ENCODE results near the gene NCL.
"Not testable (repeated sequence)": the region's sequence is repeated elsewhere in the genome, so short reads cannot be mapped to it uniquely, and the experiment has no call there.

Gene NCL

DNA sequence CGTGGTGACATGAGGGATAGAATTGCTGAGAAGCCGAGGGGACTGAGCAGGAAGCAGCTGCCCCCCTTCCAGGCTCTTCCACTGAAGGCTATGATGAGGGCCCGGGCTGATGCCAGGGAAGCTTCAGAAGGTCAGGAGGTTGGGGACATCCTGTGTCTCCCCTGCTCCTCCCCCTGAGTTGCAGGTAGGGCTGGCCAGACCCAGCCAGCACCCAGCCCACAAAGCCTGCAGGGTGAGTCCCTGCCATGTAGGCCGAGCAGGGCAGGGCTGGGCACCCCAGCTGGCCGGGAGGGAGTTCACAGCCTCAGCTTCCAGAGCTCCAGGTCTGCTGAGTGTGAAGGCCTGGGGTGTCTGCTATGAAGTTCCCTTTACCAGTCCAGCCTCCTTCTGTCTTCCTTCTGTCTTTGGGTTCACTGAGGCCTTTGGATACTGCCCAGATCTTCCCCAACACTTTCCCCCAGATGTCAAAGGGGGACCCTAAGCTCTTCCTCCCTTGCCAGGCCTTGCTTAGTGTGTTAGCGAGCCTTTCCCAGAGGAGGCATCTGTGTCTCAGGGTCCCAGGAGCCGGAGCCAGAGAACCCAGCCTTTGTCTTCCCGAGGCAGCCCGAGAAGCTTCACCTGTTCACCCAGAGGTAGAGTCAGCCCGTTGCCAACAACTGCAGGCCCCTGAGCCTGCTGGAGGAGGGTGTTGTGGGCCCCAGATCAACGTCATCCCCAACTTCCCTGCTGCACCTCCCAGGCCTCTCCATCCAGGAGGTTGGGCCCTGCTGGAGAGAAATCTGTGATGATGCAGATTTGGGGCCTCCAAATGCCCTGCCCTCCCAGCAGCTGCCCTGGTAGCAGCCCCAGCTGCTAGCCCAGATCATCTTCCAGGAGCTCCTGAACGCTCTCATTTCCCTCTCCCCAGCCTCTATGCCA lies 3.6 kb upstream of the NCL start:
- no peak for DNase-seq (ENCODE audit: low spot score)

- no peak for DNase-seq (ENCODE audit: low spot score)
Measured at GRCh38 chr2:231467016-231467545, 2.8 kb upstream of the NCL start.

DNA sequence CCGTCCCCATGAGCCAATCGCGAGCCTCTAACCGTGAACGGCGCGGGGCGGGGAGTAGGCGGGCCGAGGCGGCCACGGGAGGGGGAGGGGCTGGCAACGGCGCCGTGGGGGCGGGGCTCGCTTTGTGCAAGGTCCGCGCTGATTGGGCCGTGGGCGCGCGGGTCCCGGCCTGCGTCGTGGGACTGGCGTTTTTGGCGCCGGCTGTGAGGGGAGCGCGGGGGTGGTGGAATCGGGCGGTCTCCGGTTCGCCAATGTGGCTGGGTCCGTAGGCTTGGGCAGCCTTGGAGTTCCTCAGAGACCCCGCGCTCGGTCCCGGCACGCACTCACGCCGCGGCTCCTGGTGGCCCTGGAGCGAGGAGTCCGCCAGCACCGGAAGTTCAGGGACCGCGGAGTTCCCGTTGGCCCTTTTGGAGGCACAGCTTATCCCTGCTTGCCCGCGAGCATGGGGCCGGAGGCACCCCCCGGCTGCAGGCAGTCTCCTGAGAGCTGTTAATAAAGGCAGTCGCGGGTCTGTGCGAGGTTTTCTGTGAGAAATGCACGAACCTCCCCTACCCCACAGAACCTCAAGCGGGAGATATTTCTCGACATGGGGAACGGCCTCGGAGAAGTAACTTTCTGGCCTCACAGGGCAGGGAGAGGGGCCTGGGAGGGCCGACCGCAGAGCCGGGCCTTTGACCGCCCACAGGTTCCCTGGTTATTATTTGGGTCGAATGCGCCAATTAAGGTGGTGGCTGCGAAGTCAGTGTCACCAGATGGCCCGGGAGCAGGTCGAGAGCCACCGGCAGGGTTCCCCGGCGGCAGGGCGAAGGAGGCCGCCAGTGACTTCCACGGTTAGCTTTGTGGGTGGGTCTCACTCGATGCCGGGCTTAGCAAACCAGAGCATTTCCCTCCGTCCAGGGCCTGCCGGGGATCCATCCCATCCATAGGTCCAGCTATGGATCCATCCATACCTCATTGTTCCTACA lies 574 bp upstream of the NCL start:
- DNase-seq (ENCODE audit: low spot score), result peak; percentile 96

- no peak for DNase-seq (ENCODE audit: low spot score)
Measured at GRCh38 chr2:231462729-231463465, 1.4 kb downstream of the NCL start.

DNA sequence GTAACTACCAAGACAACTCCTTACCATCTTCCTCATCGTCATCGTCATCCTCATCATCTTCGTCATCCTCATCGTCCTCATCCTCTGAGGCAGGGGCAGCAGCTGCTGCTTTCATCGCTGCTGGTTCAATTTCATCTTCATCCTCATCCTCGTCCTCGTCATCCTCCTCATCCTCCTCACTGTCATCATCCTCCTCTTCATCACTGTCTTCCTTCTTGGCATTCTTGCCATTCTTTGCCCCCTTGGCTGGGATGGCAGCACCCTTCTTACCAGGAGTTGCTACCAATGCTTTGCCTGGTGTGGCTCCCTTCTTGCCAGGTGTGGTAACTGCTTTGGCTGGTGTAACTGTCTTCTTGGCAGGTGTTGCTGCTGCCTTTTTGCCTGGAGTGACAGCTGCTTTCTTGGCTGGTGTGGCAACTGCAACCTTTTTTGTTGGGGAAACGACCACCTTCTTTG lies 2.7 kb downstream of the NCL start:
- no peak for DNase-seq (ENCODE audit: low spot score)

DNA sequence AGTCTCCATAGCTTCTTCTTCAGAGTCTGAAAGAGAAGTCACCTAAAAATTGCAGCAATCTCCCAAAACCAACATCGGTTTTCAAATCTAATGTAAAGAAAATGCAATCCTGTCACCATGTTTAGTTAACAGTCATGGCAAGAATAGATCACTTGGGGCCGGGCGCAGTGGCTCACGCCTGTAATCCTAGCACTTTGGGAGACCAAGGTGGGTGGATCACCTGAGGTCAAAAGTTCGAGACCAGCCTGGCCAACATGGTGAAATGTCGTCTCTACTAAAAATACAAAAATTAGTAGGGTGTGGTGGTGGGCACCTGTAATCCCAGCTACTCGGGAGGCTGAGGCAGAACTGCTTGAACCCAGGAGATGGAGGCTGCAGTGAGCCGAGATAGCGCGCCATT lies 3.4 kb downstream of the NCL start:
- not testable (repeated sequence) for DNase-seq (ENCODE audit: low spot score)

DNA sequence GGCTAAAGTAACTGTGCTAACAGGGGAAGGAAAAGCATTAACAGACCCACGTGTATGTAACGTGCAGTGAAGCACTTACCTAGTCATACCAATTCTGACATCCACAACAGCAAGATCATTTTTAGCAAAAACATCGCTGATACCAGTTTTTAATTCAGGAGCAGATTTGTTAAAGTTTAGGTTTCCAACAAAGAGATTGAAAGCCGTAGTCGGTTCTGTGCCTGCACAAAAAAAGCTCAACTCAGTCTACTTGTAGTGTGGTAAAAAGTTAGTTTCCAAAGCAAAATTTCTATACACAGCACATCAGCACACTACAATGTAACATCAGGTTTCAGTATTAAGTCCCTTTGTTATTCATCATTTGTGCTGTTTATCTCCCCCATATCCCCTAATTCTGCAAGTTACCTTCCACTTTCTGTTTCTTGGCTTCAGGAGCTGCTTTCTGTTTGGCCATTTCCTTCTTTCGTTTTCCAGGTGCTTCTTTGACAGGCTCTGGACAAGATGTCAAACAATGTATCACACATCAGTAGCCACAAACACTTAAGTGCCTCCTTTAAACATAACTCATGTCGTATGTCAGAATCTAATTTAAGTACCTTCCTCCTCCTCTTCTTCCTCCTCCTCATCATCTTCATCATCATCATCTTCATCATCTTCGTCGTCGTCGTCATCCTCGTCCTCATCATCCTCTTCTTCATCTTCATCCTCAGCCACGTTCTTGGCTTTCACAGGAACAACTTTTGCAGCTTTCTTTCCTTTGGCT lies 4.0 kb downstream of the NCL start:
- no peak for DNase-seq (ENCODE audit: low spot score)

DNA sequence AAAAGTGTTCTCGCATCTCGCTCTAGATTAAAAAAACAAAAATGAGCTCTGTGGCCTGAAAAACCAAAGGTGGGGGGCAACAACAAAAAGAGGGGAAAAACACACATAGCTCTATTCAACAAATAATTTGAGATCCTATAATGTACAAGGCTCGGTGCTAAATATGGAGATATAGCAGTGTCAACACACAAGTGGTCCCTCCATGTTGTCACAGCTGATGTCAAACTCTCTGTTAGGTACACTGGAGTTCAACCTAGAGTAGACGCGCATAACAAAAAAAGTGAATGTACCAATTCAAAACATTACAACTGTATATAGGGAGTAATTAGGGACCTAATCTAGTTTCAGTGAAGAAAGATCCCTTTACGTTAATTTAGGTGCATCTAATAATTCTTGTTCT lies 5.9 kb downstream of the NCL start:
- no peak for DNase-seq (ENCODE audit: low spot score)

DNA sequence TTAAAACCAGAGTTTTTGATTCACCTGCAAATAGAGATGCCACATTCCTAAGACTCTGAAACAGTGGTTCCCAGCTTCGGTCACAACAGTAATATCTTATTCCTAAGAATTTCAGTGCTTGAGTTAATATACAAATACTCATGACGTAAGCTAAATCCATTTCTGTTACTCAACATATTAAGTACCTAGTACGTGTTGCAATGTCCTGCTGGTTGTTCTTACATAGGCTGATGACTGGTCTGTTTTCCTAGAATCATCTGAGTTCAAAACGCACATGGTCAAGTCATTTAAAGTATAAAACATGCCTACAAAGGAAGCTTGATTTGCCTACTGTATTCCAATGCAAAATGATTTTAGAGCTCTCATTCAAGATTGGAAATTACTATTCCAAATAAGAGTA lies 7.2 kb downstream of the NCL start:
- no peak for DNase-seq (ENCODE audit: low spot score)

DNA sequence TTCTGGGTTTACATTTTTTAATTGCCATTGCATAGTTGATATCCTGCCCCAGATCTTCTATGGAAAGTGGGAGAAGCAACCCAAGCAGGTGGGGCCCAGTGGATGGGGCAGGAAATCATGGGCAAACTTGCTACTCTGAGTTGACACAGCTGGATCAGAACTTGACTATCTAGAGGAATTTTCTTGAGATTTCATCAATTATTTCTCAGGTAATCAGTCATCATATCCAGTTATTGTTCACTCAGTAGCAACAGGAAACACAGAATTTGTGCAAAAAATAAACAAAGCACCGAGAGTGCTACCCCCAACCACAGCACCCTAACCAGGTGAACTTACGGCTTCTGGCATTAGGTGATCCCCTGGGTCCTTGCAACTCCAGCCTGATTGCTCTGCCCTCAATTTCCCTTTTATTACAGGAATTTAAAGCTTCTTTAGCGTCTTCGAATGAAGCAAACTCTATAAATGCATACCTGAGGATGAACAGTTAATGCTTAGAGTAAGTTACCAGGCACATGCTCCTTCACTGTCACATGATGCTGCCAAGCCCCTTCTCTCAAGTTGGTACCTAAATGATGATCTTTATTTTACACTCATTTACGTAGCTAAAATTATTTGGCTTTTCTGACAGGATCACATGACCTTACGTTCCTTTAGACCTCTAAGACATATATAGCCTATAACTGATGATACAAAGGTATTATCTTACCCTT lies 7.8 kb downstream of the NCL start:
- DNase-seq (ENCODE audit: low spot score), result no peak

DNA sequence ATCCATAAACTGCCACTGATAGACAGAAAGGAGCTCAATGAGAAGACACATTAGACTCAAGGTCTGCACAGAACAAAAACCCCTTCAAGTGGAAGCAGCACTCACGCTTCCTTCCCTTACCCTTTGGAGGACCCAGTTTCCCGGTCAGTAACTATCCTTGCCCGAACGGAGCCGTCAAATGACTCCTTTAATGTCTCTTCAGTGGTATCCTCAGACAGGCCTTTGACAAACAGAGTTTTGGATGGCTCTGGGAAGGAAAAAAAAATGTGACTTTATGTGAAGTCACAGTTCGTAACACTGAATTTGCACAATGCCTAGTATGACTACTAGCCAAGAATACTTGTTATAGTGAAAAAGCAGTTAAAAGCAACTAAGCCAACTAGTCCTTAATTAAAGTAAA lies 8.4 kb downstream of the NCL start:
- no peak for DNase-seq (ENCODE audit: low spot score)

- DNase-seq (ENCODE audit: low spot score), result no peak
Measured at GRCh38 chr2:231455222-231455621, 9.1 kb downstream of the NCL start.

DNA sequence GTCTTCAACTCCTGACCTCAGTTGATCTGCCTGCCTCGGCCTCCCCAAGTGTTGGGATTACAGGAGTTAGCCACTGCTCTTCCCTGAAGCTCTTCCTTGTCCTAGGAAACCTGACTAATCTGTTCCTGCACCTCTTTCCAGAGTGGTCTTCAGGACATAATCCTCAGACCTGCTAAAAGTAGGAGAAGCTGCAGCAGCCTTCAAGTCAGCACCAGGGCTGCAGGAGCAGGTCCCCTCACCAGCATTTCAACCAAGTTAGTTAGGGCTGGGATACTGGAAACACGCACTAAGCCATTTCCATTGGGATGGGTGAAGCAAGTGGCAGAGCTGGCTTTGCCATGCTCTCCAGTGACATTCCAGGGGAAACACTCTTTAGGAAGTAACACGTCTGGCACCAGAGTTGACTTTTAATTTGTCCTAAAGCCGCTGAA lies 9.9 kb downstream of the NCL start:
- DNase-seq (ENCODE audit: low spot score), result no peak

GRCh38 chr2:231452799-231453508 lies 11.3 kb downstream of the NCL start:
- DNase-seq (ENCODE audit: low spot score), result no peak

- DNase-seq (ENCODE audit: low spot score), result no peak
Measured at GRCh38 chr2:231450548-231450989, 13.7 kb downstream of the NCL start.

DNA sequence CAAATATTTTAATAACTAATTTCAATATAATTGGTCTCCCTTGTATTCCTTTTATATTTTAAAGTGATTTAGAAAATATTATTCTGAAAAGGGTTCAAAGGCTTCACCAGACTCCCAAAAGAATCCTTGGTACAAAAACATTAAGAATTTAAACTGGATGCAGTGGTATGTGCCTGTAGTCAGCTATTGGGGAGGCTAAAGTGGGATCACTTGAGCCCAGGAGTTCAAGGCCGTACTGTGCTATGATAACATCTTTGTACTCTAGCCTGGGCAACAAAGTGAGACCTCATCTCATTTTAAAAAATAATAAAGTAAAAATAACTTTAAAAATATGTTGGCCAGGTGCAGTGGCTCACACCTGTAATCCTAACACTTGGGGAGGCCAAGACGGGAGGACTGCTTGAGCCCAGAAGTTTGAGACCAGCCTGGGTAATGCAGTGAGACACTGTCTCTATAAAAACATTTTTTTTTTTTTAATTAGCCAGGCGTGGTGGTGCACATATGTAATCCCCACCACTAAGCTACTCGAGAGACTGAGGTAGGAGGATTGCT lies 14.7 kb downstream of the NCL start:
- no peak for DNase-seq (ENCODE audit: low spot score)

- no peak for DNase-seq (ENCODE audit: low spot score)
Measured at GRCh38 chr2:231436957-231437356, 27.3 kb downstream of the NCL start.

DNA sequence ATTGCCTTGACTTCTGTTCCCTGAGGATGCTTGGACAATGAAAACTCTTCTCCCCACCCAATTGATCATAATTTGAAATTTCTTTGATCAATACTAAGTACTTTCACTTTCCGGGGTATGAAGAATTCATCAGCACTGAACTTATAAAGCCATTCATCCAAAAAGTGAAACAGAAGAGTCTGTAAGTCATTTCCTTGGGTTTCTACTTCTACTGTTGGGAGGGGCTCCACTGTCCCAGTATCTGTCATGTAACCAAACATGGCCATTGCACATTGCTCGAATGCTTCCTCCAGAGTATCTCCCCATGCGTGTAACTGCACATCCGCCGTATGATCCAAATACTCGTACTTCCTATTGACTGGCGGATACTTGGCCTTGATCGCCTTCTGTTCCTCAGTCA lies 30.3 kb downstream of the NCL start:
- no peak for DNase-seq (ENCODE audit: low spot score)

- DNase-seq (ENCODE audit: low spot score), result no peak
Measured at GRCh38 chr2:231431606-231432005, 32.7 kb downstream of the NCL start.
